Astrocyte of the cerebellum (primary cell): ENCODE measurements around the gene CCDC85C.

Experiments
- DNase-seq: peaks from one replicate; pipeline ENCODE4 v3.0.0-alpha.2; 2011; ENCODE audit warnings: low read depth
- H3K4me3 ChIP-seq: 2 replicates; pipeline ENCODE4 v1.5.1; 2011; ENCODE audit warnings: mild to moderate bottlenecking, low read depth, low read length, moderate library complexity
- CTCF ChIP-seq: IDR thresholded peaks from 2 replicates; pipeline ENCODE4 v1.5.1; 2012; ENCODE audit warnings: low read length, low read depth, moderate library complexity, mild to moderate bottlenecking; ENCODE audit errors: missing control alignments
- in situ Hi-C: cut with HindIII; loops from 2 replicates; pipeline ENCODE4 v1.10.0; 2017; ENCODE audit warnings: low sequenced_read_pairs

CCDC85C gene

GRCh38 chr14:99471731-99472130 lies 132.3 kb downstream of the CCDC85C start:
- in situ Hi-C loops = no loop called here
- no peak for DNase-seq
- no peak overlapping the region for H3K4me3 ChIP-seq
- no peak for TF ChIP-seq CTCF

DNA sequence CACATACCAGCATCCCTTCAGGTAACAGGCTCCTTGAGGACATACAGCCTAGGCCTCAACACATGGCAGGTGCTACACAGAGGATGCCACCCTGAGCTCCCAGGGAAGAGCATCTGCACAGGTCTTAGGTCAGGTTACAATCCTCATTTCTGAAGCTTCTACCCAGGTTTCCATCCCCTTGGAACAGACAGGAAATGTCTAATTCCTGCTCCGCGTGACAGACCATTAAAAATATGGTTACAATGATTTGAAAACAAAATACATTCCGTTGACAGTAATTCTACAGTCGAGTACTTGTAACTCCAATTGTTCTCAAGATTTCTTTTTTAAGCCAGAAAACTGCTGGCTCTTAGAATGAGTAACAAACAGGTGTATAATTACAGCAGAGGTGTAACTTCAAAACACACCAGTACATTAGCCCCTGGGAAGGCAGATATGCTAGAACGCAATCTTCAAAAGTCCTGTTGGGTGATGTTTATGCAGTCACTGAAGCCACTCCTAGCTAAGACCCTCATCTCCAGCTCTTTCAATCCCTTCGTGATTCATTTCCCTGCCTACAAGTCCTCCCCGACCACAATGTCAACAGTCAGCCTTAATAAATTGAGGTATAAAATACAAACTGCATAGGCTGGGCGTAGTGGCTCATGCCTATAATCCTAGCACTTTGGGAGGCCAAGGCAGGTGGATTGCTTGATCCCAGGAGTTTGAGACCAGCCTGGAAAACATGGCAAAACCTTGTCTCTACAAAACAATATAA lies 135.0 kb downstream of the CCDC85C start:
- TF ChIP-seq CTCF = no peak
- no peak for DNase-seq
- in situ Hi-C loops = no loop called here
- H3K4me3 ChIP-seq = no peak overlapping the region

- H3K4me3 ChIP-seq = no peak overlapping the region
- DNase-seq = no peak
- no peak for TF ChIP-seq CTCF
- in situ Hi-C loops = no loop called here
These were observed 135.9 kb downstream of the CCDC85C start for GRCh38 chr14:99468081-99468480.

DNA sequence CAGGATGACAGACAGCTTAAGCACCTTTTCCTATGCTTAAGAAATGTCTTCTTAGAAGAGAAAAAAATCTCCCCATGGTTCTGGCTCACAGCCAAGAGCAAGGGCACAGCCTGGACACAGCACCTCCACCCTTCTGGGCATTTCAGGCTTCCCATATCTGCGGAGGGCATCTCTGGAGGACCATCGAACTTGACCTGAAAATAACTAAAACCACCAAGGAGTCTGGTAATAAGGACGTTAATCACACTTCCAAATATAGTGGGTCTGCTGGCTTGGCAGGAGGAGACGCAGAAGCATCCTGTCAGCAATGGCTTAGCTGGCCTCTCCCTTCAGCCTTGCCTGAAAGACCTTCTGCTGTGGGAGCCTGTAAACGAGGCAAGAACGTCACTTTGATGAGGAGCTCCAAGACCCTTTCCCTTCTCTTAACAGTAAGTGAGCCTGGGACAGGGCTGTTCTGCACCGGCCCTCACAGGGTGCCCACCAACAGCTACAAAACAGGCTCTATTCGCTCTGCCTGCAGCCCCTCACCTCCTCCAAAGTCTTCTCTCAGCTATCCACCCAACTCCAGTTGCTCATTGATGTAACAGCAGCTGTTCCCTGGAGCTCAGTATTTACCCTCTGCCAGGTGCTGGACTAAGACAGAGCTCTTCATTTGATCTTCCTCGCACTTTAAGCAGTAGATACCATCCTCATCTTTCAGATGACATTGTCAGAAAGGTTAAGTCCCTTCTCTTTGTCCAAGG lies 136.5 kb downstream of the CCDC85C start:
- DNase-seq = no peak
- TF ChIP-seq CTCF = no peak
- in situ Hi-C loops = no loop called here
- H3K4me3 ChIP-seq = no peak overlapping the region

- H3K4me3 ChIP-seq = no peak overlapping the region
- DNase-seq = no peak
- in situ Hi-C loops = no loop called here
- TF ChIP-seq CTCF = no peak
These were observed 137.2 kb downstream of the CCDC85C start for GRCh38 chr14:99466758-99467157.

DNA sequence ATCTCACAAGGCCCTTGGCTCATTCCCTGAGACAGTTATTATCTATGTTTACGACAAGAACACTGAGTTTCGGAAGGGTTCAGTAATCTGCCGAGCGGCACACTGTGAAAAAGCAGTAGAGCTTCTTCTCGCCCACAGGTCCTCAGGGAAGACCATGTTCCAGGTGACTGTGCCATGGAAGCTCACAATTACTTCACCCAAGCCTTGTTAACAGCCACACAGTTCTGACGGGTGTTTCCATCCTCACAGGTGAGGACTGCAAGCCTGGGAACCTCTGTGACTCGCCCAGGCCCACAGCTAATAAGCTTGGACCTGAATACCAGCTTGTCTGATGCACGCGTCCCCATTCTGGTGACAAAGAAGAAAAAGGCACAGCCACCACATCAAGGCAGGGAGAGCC lies 138.7 kb downstream of the CCDC85C start:
- no peak overlapping the region for H3K4me3 ChIP-seq
- no peak for DNase-seq
- in situ Hi-C loops = no loop called here
- TF ChIP-seq CTCF = no peak
